Measurements from ENCODE around the gene FCRL4. TPM values are rescaled to one million over a fixed set of nuclear protein-coding genes. Genes with fewer than 3 reads are reported as not detected.

The FCRL4 gene
- total and polyA plus RNA-seq, 4 donors: 0.05 to 0.57 TPM; not detected in 2

DNA sequence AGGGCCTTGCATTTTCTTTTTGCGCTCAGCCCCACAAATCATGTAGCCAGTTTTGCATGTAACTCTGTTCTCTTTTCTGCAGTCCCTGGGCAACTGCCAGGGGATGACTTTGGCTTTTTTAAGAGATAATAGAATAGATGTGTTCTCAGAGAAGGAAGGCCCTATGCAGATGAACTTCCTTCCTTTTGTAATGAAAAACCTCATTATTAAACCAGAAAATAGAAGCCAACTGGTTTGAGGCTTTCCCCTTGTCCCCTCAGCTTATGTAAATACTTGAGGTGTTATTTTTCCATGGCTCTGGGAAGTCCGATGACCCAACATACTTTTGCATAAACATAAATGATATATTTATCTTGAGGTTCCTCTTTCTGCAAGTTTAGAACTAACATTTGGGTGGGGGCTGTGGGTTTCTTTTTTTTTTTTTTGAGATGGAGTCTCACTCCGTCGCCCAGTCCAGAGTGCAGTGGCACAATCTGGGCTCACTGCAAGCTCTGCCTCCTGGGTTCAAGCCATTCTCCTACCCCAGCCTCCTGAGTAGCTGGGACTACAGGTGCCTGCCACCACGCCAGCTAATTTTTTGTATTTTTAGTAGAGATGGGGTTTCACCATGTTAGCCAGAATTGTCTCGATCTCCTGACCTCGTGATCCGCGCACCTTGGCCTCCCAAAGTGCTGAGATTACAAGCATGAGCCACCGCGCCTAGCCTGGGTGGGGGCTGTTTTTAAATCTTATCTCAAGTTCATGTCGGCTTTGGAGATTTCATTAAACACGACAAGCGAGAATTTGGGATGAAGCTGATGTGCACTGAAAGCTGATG lies 31.2 kb downstream of the FCRL4 start:
- Histone ChIP-seq H3K4me1 (ENCODE audit: control insufficient read depth in 5 of 5, insufficient read depth in 5 of 5, low read length in 5 of 5) (no peaks in the 10 kb centered on the region), H3K9me3 (ENCODE audit: control insufficient read depth in 4 of 4, insufficient read depth in 3 of 4, low read length in 3 of 4) (no peaks in the 10 kb centered on the region), H3K27ac (ENCODE audit: low read depth in 1 of 2, low read length in 1 of 2) (no peak overlapping the region), H3K4me3 (no peak overlapping the region), H3K36me3 (ENCODE audit: control insufficient read depth in 4 of 4, insufficient read depth in 4 of 4, low read length in 4 of 4) (no peaks in the 10 kb centered on the region), H3K27me3 (ENCODE audit: control insufficient read depth in 3 of 3, insufficient read depth in 3 of 3, low read length in 2 of 3) (no peaks in the 10 kb centered on the region), H3K9ac (ENCODE audit: insufficient read depth in 1 of 2, low read length in 2 of 2) (no peak overlapping the region)
- ATAC-seq (ENCODE audit: insufficient read depth, low FRiP score) (no peak), DNase-seq (peak in 2 of 3 donors; percentile 23 to 56)
- WGBS, 2 donors: 67 to 71% methylated on average over 14 of the region's 14 CpGs
- TF ChIP-seq, protein P1, sequence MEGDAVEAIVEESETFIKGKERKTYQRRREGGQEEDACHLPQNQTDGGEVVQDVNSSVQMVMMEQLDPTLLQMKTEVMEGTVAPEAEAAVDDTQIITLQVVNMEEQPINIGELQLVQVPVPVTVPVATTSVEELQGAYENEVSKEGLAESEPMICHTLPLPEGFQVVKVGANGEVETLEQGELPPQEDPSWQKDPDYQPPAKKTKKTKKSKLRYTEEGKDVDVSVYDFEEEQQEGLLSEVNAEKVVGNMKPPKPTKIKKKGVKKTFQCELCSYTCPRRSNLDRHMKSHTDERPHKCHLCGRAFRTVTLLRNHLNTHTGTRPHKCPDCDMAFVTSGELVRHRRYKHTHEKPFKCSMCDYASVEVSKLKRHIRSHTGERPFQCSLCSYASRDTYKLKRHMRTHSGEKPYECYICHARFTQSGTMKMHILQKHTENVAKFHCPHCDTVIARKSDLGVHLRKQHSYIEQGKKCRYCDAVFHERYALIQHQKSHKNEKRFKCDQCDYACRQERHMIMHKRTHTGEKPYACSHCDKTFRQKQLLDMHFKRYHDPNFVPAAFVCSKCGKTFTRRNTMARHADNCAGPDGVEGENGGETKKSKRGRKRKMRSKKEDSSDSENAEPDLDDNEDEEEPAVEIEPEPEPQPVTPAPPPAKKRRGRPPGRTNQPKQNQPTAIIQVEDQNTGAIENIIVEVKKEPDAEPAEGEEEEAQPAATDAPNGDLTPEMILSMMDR (IDR thresholded peaks at IDR 0.05; ENCODE audit: control extremely low read depth, extremely low read depth): no peak

DNA sequence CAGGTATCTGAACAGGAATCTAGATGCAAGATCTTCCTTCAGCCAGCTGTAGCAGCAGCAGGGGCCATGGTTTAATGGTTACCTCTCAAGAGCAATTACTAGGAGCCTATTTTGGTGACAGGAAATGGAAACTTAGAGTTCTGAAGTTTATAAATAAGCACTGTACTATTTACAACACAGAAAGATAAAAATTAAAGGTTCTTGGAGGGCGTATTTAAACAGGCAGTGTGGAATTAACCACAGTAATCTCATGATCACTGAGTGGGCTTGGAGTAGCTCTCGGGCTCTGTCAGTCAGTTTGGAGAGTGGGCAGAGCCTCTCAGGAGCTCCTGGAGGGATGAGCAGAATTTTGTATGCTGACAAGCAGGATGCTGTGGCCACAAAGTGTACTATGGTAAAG lies 35.4 kb downstream of the FCRL4 start:
- Histone ChIP-seq H3K9me3 (ENCODE audit: control insufficient read depth in 4 of 4, insufficient read depth in 3 of 4, low read length in 3 of 4) (peaks cover 0 to 2% (median 0%) of the 10 kb centered on the region in 4 donors), H3K9ac (ENCODE audit: insufficient read depth in 1 of 2, low read length in 2 of 2) (no peak overlapping the region), H3K27me3 (ENCODE audit: control insufficient read depth in 3 of 3, insufficient read depth in 3 of 3, low read length in 2 of 3) (no peaks in the 10 kb centered on the region), H3K36me3 (ENCODE audit: control insufficient read depth in 4 of 4, insufficient read depth in 4 of 4, low read length in 4 of 4) (no peaks in the 10 kb centered on the region), H3K4me3 (no peak overlapping the region), H3K4me1 (ENCODE audit: control insufficient read depth in 5 of 5, insufficient read depth in 5 of 5, low read length in 5 of 5) (no peaks in the 10 kb centered on the region), H3K27ac (ENCODE audit: low read depth in 1 of 2, low read length in 1 of 2) (no peak overlapping the region)
- DNase-seq: no peak
- ATAC-seq (ENCODE audit: insufficient read depth, low FRiP score): no peak
- WGBS, 2 donors: 32 to 59% methylated on average over 2 of the region's 2 CpGs
- TF ChIP-seq, protein P1 (IDR thresholded peaks at IDR 0.05; ENCODE audit: control extremely low read depth, extremely low read depth): no peak

DNA sequence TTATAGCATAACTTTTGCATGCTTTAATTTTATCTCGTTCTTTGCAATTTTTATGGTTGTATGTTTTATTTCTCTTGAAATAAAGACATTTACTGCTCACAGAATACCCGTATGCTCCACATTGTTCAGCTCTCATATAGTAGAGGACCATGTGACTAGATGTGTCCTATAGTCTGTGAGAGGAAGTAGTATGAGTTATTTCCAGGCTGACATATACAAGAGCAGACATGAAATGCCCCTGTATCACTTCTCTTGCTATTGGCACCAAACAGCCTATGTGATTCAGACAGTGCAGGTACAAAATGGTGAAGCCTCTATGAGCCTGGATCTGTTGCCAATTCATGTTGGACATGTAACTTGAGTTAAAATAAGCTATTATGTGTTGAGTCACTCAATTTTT lies 39.8 kb downstream of the FCRL4 start:
- Histone ChIP-seq H3K9ac (ENCODE audit: insufficient read depth in 1 of 2, low read length in 2 of 2) (no peak overlapping the region), H3K9me3 (ENCODE audit: control insufficient read depth in 4 of 4, insufficient read depth in 3 of 4, low read length in 3 of 4) (peaks cover 0 to 2% (median 0%) of the 10 kb centered on the region in 4 donors), H3K4me3 (no peak overlapping the region), H3K27me3 (ENCODE audit: control insufficient read depth in 3 of 3, insufficient read depth in 3 of 3, low read length in 2 of 3) (no peaks in the 10 kb centered on the region), H3K36me3 (ENCODE audit: control insufficient read depth in 4 of 4, insufficient read depth in 4 of 4, low read length in 4 of 4) (no peaks in the 10 kb centered on the region), H3K27ac (ENCODE audit: low read depth in 1 of 2, low read length in 1 of 2) (no peak overlapping the region), H3K4me1 (ENCODE audit: control insufficient read depth in 5 of 5, insufficient read depth in 5 of 5, low read length in 5 of 5) (no peaks in the 10 kb centered on the region)
- TF ChIP-seq, protein P1 (IDR thresholded peaks at IDR 0.05; ENCODE audit: control extremely low read depth, extremely low read depth): no peak
- 70 to 90% methylated on average over 2 of the region's 2 CpGs for WGBS, 2 donors
- DNase-seq (no peak), ATAC-seq (ENCODE audit: insufficient read depth, low FRiP score) (no peak)
